Stimulated activated CD4-positive, alpha-beta T cell treated with anti-CD3 and anti-CD28 coated beads, Interleukin-2, amount 100 ng/mL, for 48 hours (primary cell): ENCODE data around the gene ASIC4.

Experiments used
- DNase-seq, 2 donors: peaks; one replicate each; pipeline ENCODE4 v3.0.0-alpha.2; 2020

ASIC4 gene

GRCh38 chr2:219516888-219517287 is 2.6 kb downstream of the ASIC4 start:
- DNase-seq: no peak

GRCh38 chr2:219517954-219518778 is 3.9 kb downstream of the ASIC4 start:
- DNase-seq: no peak

GRCh38 chr2:219519526-219519916 is 5.2 kb downstream of the ASIC4 start:
- DNase-seq: no peak

GRCh38 chr2:219520079-219520478 is 5.8 kb downstream of the ASIC4 start:
- DNase-seq: no peak

- DNase-seq: no peak
These were observed 7.0 kb downstream of the ASIC4 start for GRCh38 chr2:219521066-219521880.

- no peak for DNase-seq
These were observed 8.1 kb downstream of the ASIC4 start for GRCh38 chr2:219522111-219523030.

GRCh38 chr2:219523031-219523671 is 8.9 kb downstream of the ASIC4 start:
- no peak for DNase-seq

GRCh38 chr2:219524817-219525216 is 10.5 kb downstream of the ASIC4 start:
- no peak for DNase-seq

GRCh38 chr2:219525533-219526232 is 11.4 kb downstream of the ASIC4 start:
- no peak for DNase-seq

- no peak for DNase-seq
These were observed 12.2 kb downstream of the ASIC4 start for GRCh38 chr2:219526320-219527075.

GRCh38 chr2:219527076-219527394 is 12.8 kb downstream of the ASIC4 start:
- DNase-seq: no peak

GRCh38 chr2:219527472-219527871 is 13.2 kb downstream of the ASIC4 start:
- no peak for DNase-seq

- DNase-seq: peak; percentile 86 to 91
These were observed 16.0 kb downstream of the ASIC4 start for GRCh38 chr2:219530048-219530963.

GRCh38 chr2:219531639-219532377 is 17.5 kb downstream of the ASIC4 start:
- DNase-seq: no peak

- DNase-seq: no peak
These were observed 18.0 kb downstream of the ASIC4 start for GRCh38 chr2:219532378-219532649.

GRCh38 chr2:219533930-219534661 is 19.8 kb downstream of the ASIC4 start:
- DNase-seq: no peak

GRCh38 chr2:219536425-219536824 is 22.1 kb downstream of the ASIC4 start:
- no peak for DNase-seq

GRCh38 chr2:219536967-219537366 is 22.7 kb downstream of the ASIC4 start:
- DNase-seq: no peak
